Calu3 (cell line): ENCODE data around the gene HEATR3. TPM values are rescaled to one million over a fixed set of nuclear protein-coding genes. Genes with fewer than 3 reads are reported as not detected.

Experiments used
- total RNA-seq: library from RNA; stranded (reverse); gene quantifications from 2 replicates; pipeline ENCODE4 v1.2.3, GENCODE V29; 2022

Gene HEATR3
- total RNA-seq, 1 experiment from 2014 or later, result 27.3 TPM

Other genes with a start within 250 kb of the HEATR3 start
- gene ZNF423, start 209.9 kb upstream of the HEATR3 start, total RNA-seq, result not detected in 2 replicates
- gene CNEP1R1, start 40.7 kb upstream of the HEATR3 start, total RNA-seq, result 21.8 and 23.2 TPM in 2 replicates
- gene TENT4B, start 87.3 kb downstream of the HEATR3 start, total RNA-seq, result 21.7 and 24.4 TPM in 2 replicates
- gene ADCY7, start 200.6 kb downstream of the HEATR3 start, total RNA-seq, result 67.7 and 71.4 TPM in 2 replicates